Erythroblast (primary cell): ENCODE results near the gene KCNMA1.

Source experiments
- GATA1 ChIP-seq: IDR thresholded peaks from 2 replicates; pipeline ENCODE4 v1.6.1; 2011; ENCODE audit warnings: low read depth, mild to moderate bottlenecking, control low read depth, low read length, moderate library complexity
- POLR2A ChIP-seq: IDR thresholded peaks from 2 replicates; pipeline ENCODE4 v1.6.1; 2011; ENCODE audit warnings: mild to moderate bottlenecking, low read length

DNA sequence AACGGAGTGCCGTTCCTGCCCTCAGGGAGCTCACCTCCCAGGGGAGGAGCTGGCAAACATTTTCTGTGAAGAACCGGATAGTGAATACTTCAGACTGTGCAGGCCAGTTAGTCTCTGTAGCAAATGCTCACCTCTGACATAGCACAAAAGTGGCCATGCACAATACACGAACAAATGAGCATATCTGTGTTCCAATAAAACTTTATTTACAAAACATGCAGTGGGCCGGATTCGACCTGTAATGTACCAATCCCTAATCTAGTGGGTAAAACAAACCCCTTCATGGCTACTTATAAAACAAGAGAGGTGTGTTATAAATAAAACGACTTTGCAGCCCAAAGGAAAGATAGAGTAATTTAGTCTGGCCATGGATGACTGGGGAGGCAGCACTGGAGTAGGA, 48.7 kb downstream of the KCNMA1 start:
- no peak for TF ChIP-seq POLR2A
- no peak for TF ChIP-seq GATA1
